Skin of body (tissue), 2 donors: Measurements from ENCODE around the gene S100A10. TPM values are rescaled to one million over a fixed set of nuclear protein-coding genes. Genes with fewer than 3 reads are reported as not detected.

ENCODE experiments used
- DNase-seq: peaks from one replicate; lab custom pipeline; 2025; lab: John Stamatoyannopoulos, UW
- total RNA-seq: library from RNA; depleted of rRNA; stranded (reverse); fragments of >200 nt; gene quantifications from one replicate; pipeline ENCODE4 v1.2.3, GENCODE V29; 2014

The S100A10 gene
- total RNA-seq, 1 donor from 2014 or later: 133 TPM

DNA sequence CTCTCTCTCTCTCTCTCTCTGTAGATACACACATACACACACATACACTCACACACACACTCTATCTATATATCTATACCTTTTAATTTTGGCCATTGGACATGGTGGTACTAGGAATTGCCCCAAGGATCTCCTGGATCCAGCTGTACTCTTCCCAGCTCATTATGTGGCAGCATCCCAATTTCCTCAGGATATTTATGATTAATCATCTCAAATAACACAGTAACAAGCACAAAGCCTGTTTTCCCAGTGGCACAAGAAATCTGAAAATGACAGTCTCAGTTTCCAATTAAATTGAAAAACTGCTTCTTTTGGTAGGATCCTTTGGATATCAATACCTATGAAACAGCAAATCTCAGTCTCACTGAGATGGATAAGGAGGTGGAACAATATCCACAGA lies 27.6 kb downstream of the S100A10 start:
- no peak for DNase-seq

- no peak for DNase-seq
These were observed 29.1 kb downstream of the S100A10 start for GRCh38 chr1:151964510-151964909.

- no peak for DNase-seq
These were observed 30.4 kb downstream of the S100A10 start for GRCh38 chr1:151963288-151963687.

- DNase-seq: no peak
These were observed 31.8 kb downstream of the S100A10 start for GRCh38 chr1:151961833-151962232.

- DNase-seq: no peak
These were observed 32.7 kb downstream of the S100A10 start for GRCh38 chr1:151960780-151961513.

- no peak for DNase-seq
These were observed 34.7 kb downstream of the S100A10 start for GRCh38 chr1:151958959-151959358.

- DNase-seq: no peak
These were observed 36.6 kb downstream of the S100A10 start for GRCh38 chr1:151956957-151957497.

- DNase-seq: no peak
These were observed 40.1 kb downstream of the S100A10 start for GRCh38 chr1:151953409-151954094.

GRCh38 chr1:151952811-151953210 lies 40.8 kb downstream of the S100A10 start:
- DNase-seq: no peak

GRCh38 chr1:151949371-151950193 lies 44.1 kb downstream of the S100A10 start:
- no peak for DNase-seq

DNA sequence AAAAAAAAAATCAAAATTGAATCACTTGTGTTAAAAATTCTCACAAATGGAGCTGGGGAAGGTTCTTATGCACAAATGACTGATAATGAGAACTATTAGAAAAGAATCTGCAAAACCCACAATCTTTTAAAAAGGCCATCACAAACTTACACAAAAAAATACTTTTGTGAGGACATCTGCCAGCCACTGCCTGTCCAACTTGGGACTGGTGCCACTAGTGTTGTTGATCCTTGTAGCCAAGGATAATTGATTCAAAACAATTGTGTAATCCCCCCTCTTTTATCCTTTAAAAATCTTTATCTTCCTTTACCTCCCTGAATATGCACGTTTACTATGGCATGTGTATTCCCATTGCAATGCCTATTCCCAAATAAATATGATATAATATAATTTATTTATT lies 45.2 kb downstream of the S100A10 start:
- DNase-seq: no peak

- DNase-seq: no peak
These were observed 46.5 kb downstream of the S100A10 start for GRCh38 chr1:151947140-151947539.

DNA sequence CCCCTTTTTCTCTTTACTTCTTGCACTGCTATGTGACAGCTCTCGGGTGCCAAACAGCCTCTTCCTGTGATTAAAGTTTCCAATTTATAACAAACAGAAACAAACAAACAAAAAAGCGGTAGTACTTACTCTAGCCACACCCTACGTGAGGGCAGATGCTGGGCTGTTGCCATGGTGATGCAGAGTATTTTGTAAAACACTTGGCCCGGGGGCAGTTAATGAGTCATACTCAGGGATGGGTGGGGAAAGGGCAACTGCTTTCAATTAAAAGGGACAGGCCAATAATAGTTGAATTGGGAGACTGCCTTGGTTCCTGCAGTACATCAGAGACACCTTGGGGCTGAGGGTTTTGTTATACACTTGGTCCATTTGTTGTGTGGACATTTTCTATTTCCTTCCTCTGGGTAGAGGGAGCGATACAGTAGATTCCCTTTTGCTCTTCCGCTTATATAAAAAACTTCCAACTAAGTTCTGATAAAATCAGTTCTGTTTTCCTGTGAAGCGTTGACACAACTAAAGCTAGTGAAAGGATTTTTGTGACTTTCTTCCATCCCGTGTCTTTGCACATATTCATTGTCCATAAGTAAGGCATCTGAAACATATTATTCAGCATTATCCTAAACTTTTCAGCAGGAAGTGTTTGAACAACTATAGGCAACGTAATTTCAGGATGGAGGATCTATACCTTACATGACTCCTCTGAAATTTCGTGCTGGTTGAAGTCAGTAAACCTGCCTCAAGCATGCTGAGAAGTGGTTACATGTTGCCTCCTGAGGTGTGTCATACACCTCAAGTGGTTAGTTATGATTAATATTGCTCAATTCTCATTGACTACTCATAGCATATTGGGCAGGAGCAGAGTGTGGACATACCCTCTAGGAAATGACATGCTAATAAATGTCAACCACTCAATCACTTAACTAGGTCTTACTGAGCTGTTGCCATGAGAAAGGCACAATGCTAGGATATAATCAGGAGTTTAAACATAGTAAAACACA lies 47.6 kb downstream of the S100A10 start:
- DNase-seq: peak; percentile 90

DNA sequence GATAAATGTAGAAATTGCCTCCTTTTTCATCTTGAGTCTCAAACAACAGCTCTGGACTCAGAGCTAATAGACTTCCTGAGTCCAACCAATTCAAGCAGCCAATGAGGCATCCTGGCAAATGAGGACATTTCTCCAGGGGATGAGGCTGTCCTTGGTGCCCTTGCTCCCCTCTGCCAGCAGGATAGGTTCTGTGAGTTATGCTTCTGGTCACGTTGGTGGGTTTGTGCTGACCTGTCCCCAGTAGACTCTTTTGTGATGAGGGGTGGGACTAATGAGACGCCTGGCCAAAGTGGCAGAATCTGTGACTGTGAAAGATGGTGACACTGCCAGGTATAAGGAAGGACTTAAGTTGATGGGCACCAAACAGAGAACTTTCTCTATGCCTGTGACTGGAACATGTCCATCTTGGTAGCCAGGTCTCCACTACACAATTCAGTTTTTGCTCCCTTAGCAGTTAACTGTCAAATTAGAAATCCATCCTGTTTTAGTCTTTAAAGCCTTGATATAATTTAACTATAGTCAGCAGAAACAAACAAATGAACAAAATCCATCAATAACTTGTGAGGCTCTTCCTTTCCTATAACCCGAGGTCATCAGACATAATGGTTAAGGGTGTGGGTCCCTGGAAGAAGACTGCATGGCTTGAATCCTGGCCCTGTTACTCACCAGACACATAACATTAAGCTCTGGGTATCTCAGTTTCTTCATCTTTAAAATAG lies 48.6 kb downstream of the S100A10 start:
- no peak for DNase-seq

DNA sequence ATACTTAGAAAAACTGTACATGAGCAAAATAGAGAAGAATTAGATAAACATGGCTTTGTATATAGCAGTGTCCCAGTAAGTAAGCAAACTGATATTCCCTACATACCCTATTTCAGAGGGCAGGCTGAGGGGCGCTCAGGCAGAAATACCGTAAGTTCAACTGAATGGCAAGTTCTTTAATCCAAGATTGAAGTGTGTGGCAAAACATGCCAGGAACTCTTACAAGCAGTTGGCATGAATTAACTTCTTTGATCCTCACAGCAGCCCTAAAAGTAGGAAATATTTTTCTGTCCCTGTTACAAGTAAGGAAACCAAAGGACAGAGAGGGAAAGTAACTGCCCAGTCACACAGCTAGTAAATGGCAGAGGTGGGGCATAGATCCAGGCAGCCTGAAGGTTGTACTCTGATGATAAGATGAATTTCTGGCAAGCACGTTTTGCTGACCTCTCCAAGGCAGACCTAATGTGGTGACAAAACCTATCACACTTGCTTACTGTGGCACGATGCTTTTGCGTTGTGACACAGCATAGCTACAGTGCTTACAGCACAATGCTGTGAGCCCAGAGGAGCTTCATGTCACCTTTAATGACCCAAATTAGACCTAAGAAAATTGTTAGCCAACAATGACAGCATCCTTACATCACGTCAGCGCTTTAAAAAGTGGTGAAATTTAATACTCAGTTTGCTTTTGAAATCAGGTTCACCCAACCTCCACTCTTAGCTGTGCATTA lies 49.4 kb downstream of the S100A10 start:
- no peak for DNase-seq

DNA sequence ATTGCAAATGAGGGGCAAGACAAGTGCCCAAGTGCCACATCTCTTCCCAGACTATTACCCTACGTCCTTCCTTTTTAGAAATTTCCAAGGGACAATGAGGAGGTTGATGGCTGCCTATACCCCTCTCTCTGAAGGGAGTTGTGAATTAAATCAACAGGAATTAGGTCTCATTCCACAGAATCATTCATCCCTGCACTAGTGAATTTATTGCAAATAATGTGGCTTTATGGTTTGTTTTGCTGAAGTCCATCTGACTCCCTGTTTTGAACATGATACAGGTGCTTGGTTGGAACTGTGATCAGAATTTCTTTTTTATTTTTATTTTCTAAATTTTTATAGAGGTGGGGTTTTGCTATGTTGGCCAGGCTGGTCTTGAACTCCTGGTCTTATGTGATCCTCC lies 50.1 kb downstream of the S100A10 start:
- DNase-seq: no peak

DNA sequence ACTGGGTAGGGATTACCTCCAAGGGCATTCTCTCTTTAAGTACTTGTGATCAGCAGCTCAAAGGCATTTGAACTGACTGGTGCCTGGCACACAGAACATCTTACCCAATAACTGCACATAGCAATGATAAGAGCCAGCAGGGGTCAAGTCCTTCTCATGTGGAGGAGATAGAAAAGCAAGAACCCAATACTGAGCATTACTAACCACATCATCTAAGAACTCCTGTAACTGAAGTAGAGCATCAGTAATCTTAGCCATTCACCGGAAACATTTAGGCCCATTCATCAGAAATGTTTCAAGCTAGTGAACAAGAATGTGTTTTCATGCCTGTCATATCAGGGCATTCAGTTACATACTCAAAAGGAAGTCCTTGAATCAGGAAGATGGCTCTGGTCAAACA lies 50.8 kb downstream of the S100A10 start:
- DNase-seq: no peak

DNA sequence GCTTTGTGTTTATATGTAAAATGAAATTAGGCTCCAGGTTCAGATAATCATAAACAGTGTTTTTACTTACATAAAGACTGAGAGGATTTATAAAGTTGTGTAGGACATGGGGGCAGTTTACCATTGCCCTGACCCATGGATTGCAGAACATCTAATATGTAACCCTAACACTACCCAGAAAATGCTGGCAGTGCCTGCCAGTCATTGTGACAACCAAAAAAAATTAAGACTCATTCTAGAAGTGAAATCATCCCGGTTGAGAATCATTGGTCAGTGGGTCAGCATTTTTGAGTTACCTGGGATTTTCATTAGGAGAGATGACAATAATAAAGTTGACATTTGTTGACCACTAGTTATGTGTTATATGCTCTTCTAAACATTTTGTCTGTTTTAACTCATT lies 53.1 kb downstream of the S100A10 start:
- DNase-seq: no peak

DNA sequence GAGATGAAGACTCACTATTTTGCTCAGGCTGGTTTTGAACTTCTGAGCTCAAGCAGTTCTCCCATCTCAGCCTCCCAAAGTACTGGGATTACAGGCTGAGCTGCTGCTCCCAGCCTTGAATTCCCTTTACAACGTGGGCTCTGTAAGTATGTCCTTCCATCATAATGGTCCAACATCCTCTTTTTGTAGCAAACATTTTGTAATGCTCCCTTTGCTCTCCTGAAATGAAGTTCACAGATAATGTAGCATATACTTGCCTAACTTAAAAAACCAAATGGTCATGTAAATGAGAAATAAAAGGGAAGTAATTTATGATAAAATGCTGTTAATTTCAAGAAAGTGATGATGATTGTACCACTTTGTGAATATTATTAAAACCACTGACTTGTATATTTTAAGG lies 53.9 kb downstream of the S100A10 start:
- no peak for DNase-seq
